A204.1 (cell line): Measurements from ENCODE around the gene SMIM10L1.

ENCODE experiments used
- FAIRE-seq: peaks from 2 replicates; lab custom pipeline; 2012; peaks lifted over from hg19 to GRCh38; lab: Jason Lieb, UNC

SMIM10L1 gene

GRCh38 chr12:11171145-11171968, at the start of gene SMIM10L1:
Gene SMIM10L1, plus strand, starts transcription at chr12:11171194. Its CDS starts 163 bp downstream, at chr12:11171357.
- peak; percentile 41 for FAIRE-seq

- FAIRE-seq, result no peak
Observed at GRCh38 chr12:11130382-11130781, 40.6 kb upstream of the SMIM10L1 start.

GRCh38 chr12:11130999-11131398, 40.0 kb upstream of the SMIM10L1 start:
- FAIRE-seq, result no peak

GRCh38 chr12:11133162-11133561, 37.8 kb upstream of the SMIM10L1 start:
- FAIRE-seq, result no peak

- no peak for FAIRE-seq
Observed at GRCh38 chr12:11133816-11134215, 37.2 kb upstream of the SMIM10L1 start.

- no peak for FAIRE-seq
Observed at GRCh38 chr12:11134305-11134704, 36.7 kb upstream of the SMIM10L1 start, which contains the start of gene TAS2R30. Gene TAS2R30, minus strand, starts transcription at chr12:11134644. Its CDS starts 400 bp downstream, at chr12:11134244.

- no peak for FAIRE-seq
Observed at GRCh38 chr12:11136075-11136474, 34.9 kb upstream of the SMIM10L1 start.

- peak; percentile 9 for FAIRE-seq
Observed at GRCh38 chr12:11143352-11143751, 27.6 kb upstream of the SMIM10L1 start.

- FAIRE-seq, result no peak
Observed at GRCh38 chr12:11144297-11144696, 26.7 kb upstream of the SMIM10L1 start.

GRCh38 chr12:11147420-11147819, 23.6 kb upstream of the SMIM10L1 start:
- no peak for FAIRE-seq

- no peak for FAIRE-seq
Observed at GRCh38 chr12:11150832-11151231, 20.2 kb upstream of the SMIM10L1 start.

GRCh38 chr12:11152725-11153124, 18.3 kb upstream of the SMIM10L1 start:
- FAIRE-seq, result no peak

GRCh38 chr12:11154400-11154925, 16.5 kb upstream of the SMIM10L1 start:
- FAIRE-seq, result no peak

- FAIRE-seq, result no peak
Observed at GRCh38 chr12:11158885-11159444, 12.0 kb upstream of the SMIM10L1 start.

GRCh38 chr12:11162502-11162901, 8.5 kb upstream of the SMIM10L1 start:
- no peak for FAIRE-seq

- no peak for FAIRE-seq
Observed at GRCh38 chr12:11164384-11164783, 6.6 kb upstream of the SMIM10L1 start.

- no peak for FAIRE-seq
Observed at GRCh38 chr12:11166300-11166699, 4.7 kb upstream of the SMIM10L1 start.

GRCh38 chr12:11170810-11171144, 217 bp upstream of the SMIM10L1 start:
- FAIRE-seq, result peak; percentile 9

- no peak for FAIRE-seq
Observed at GRCh38 chr12:11171969-11172675, 1.1 kb downstream of the SMIM10L1 start.

- FAIRE-seq, result no peak
Observed at GRCh38 chr12:11174022-11174421, 3.0 kb downstream of the SMIM10L1 start.

- FAIRE-seq, result no peak
Observed at GRCh38 chr12:11178250-11178649, 7.3 kb downstream of the SMIM10L1 start.

GRCh38 chr12:11182529-11182928, 11.5 kb downstream of the SMIM10L1 start:
- peak; percentile 30 for FAIRE-seq

- FAIRE-seq, result no peak
Observed at GRCh38 chr12:11183011-11183410, 12.0 kb downstream of the SMIM10L1 start.
